ENCODE measurements around the gene HFE. TPM values are rescaled to one million over a fixed set of nuclear protein-coding genes. Genes with fewer than 3 reads are reported as not detected.

Gene HFE
- total and polyA plus RNA-seq, 2 donors (not counting 1 experiment from before 2014, with no cell fraction given), result 18.3 to 22.3 TPM

DNA sequence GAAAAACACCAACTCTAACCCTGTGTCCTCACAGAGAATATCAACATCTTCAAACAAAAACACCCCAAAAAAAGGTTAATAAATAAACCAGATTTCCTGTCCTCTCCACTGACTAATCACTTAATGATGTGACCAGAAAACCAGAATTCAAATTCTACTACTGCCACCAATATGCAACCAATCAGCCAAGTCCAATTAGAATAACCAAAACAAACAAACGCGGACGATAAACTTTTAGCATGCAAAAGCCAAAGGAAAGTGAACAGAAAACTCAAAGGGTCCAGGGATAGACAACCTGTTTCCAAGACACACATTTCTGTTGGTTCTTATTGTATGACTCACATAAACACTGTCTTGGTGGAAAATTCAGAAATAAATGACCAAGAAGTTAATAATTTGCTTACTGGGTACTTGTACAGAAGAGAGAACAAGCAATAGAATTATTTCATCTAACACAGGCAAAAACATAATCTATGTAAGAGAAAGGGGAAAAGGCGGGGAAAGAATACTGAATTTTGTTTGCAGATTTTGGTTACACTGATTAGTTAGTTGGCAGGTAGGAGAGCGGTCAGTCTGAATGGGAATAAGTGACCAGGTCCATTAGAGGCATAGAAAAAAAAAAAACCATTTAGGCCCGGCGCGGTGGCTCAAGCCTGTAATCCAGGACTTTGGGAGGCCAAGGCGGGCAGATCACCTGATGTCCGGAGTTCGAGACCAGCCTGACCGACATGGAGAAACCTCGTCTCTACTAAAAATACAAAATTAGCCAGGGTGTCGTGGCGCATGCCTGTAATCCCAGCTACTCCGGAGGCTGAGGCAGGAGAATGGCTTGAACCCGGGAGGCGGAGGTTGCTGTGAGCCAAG, 34.1 kb downstream of the HFE start:
- TF ChIP-seq, protein P1, sequence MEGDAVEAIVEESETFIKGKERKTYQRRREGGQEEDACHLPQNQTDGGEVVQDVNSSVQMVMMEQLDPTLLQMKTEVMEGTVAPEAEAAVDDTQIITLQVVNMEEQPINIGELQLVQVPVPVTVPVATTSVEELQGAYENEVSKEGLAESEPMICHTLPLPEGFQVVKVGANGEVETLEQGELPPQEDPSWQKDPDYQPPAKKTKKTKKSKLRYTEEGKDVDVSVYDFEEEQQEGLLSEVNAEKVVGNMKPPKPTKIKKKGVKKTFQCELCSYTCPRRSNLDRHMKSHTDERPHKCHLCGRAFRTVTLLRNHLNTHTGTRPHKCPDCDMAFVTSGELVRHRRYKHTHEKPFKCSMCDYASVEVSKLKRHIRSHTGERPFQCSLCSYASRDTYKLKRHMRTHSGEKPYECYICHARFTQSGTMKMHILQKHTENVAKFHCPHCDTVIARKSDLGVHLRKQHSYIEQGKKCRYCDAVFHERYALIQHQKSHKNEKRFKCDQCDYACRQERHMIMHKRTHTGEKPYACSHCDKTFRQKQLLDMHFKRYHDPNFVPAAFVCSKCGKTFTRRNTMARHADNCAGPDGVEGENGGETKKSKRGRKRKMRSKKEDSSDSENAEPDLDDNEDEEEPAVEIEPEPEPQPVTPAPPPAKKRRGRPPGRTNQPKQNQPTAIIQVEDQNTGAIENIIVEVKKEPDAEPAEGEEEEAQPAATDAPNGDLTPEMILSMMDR (conservative IDR thresholded peaks at IDR 0.05 in 1 of 2, IDR thresholded peaks at IDR 0.05 in 1 of 2; ENCODE audit: low read depth in 1 of 2, low read length in 2 of 2), result no peak
- no peak for TF ChIP-seq EZH2 (IDR thresholded peaks at IDR 0.05; ENCODE audit: low read length, missing control alignments)
- H3K9me3 ChIP-seq (ENCODE audit: control insufficient read depth, insufficient read depth, low read depth, low read length), result no peaks in the 10 kb centered on the region
- H4K20me1 ChIP-seq (ENCODE audit: control insufficient read depth, extremely low read depth, insufficient read depth, low read length), result peaks cover 2% of the 10 kb centered on the region
- H3K4me2 ChIP-seq (ENCODE audit: extremely low read depth, insufficient read depth, low read length), result no peak overlapping the region
- H2AFZ ChIP-seq (ENCODE audit: low read length), result no peak overlapping the region
- DNase-seq (ENCODE audit: low read depth in 2 of 2), result peak; percentile 39 to 55
- H3K36me3 ChIP-seq (ENCODE audit: control insufficient read depth, insufficient read depth, low read length), result no peaks in the 10 kb centered on the region
- H3K27ac ChIP-seq (ENCODE audit: insufficient read depth, low read length), result no peak overlapping the region
- H3K9ac ChIP-seq (ENCODE audit: insufficient read depth, low read length), result no peak overlapping the region
- no peak overlapping the region for H3K4me3 ChIP-seq (replicated peaks in 1 of 4; ENCODE audit: control extremely low read depth in 1 of 4, insufficient read depth in 1 of 4, low read depth in 3 of 4, low read length in 4 of 4)
- peaks cover 19% of the 10 kb centered on the region for H3K79me2 ChIP-seq (ENCODE audit: control insufficient read depth, insufficient read depth, low read length)
- no peaks in the 10 kb centered on the region for H3K27me3 ChIP-seq (ENCODE audit: control insufficient read depth, insufficient read depth, low read length)
- peaks cover 2% of the 10 kb centered on the region for H3K4me1 ChIP-seq (ENCODE audit: control insufficient read depth, extremely low read depth, insufficient read depth, low read length)

DNA sequence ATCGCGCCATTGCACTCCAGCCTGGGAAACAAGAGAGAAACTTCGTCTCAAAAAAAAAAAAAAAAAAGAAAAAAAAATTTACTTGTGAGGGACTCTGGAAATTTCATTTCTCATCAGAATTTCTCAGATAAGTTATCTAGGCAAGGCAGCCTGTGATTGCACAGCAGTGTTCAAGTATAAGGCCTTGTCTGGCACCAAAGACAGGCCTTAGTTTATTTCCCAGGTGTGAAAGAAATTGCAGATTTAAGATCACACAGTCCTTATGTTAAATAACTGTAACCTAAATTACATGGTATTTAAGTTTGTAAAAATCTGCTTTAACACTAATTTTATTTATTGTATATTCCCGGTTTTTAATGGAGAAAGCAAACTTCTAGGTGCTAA, 34.8 kb downstream of the HFE start:
- H2AFZ ChIP-seq (ENCODE audit: low read length), result no peak overlapping the region
- H4K20me1 ChIP-seq (ENCODE audit: control insufficient read depth, extremely low read depth, insufficient read depth, low read length), result peaks cover 2% of the 10 kb centered on the region
- no peak for DNase-seq (ENCODE audit: low read depth in 2 of 2)
- H3K4me3 ChIP-seq (replicated peaks in 1 of 4; ENCODE audit: control extremely low read depth in 1 of 4, insufficient read depth in 1 of 4, low read depth in 3 of 4, low read length in 4 of 4), result peak overlapping the region in 1 of 4 experiments; percentile 98
- H3K36me3 ChIP-seq (ENCODE audit: control insufficient read depth, insufficient read depth, low read length), result no peaks in the 10 kb centered on the region
- H3K79me2 ChIP-seq (ENCODE audit: control insufficient read depth, insufficient read depth, low read length), result peaks cover 25% of the 10 kb centered on the region
- no peaks in the 10 kb centered on the region for H3K27me3 ChIP-seq (ENCODE audit: control insufficient read depth, insufficient read depth, low read length)
- peaks cover 2% of the 10 kb centered on the region for H3K4me1 ChIP-seq (ENCODE audit: control insufficient read depth, extremely low read depth, insufficient read depth, low read length)
- H3K9me3 ChIP-seq (ENCODE audit: control insufficient read depth, insufficient read depth, low read depth, low read length), result no peaks in the 10 kb centered on the region
- TF ChIP-seq, protein P1 (conservative IDR thresholded peaks at IDR 0.05 in 1 of 2, IDR thresholded peaks at IDR 0.05 in 1 of 2; ENCODE audit: low read depth in 1 of 2, low read length in 2 of 2), result no peak
- TF ChIP-seq EZH2 (IDR thresholded peaks at IDR 0.05; ENCODE audit: low read length, missing control alignments), result no peak
- no peak overlapping the region for H3K4me2 ChIP-seq (ENCODE audit: extremely low read depth, insufficient read depth, low read length)
- no peak overlapping the region for H3K9ac ChIP-seq (ENCODE audit: insufficient read depth, low read length)
- H3K27ac ChIP-seq (ENCODE audit: insufficient read depth, low read length), result peak overlapping the region; percentile 95

DNA sequence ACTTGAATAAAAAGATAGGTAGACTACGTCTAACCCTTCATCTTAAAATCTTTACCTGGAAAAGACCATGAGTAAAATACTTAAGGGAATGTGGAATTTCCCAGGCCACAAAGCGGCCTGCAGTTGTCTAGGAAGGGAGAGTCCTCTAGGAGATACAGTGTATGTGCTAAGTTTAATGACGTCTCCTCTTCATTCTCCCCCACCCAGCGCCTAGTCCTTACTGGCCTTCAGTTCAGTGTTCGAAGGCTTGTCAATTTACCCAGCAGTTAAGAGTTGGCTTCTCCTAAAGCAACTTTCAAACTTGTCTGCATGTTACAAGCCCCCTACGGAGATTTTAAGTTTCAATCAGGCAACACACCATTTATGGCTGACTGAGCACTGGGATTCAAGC, 35.2 kb downstream of the HFE start:
- Histone ChIP-seq H4K20me1 (ENCODE audit: control insufficient read depth, extremely low read depth, insufficient read depth, low read length) (peaks cover 2% of the 10 kb centered on the region), H3K9me3 (ENCODE audit: control insufficient read depth, insufficient read depth, low read depth, low read length) (no peaks in the 10 kb centered on the region), H3K27me3 (ENCODE audit: control insufficient read depth, insufficient read depth, low read length) (no peaks in the 10 kb centered on the region), H3K9ac (ENCODE audit: insufficient read depth, low read length) (no peak overlapping the region), H3K27ac (ENCODE audit: insufficient read depth, low read length) (peak overlapping the region; percentile 95), H3K79me2 (ENCODE audit: control insufficient read depth, insufficient read depth, low read length) (peaks cover 29% of the 10 kb centered on the region), H3K4me1 (ENCODE audit: control insufficient read depth, extremely low read depth, insufficient read depth, low read length) (peaks cover 2% of the 10 kb centered on the region), H3K36me3 (ENCODE audit: control insufficient read depth, insufficient read depth, low read length) (no peaks in the 10 kb centered on the region), H2AFZ (ENCODE audit: low read length) (peak overlapping the region; percentile 11), H3K4me3 (replicated peaks in 1 of 4; ENCODE audit: control extremely low read depth in 1 of 4, insufficient read depth in 1 of 4, low read depth in 3 of 4, low read length in 4 of 4) (peak overlapping the region in 3 of 4 experiments; percentile 97 to 100 (median 98)), H3K4me2 (ENCODE audit: extremely low read depth, insufficient read depth, low read length) (peak overlapping the region; percentile 81)
- peak in 1 of 2 donors; percentile 43 for DNase-seq (ENCODE audit: low read depth in 2 of 2)
- TF ChIP-seq, protein P1 (conservative IDR thresholded peaks at IDR 0.05 in 1 of 2, IDR thresholded peaks at IDR 0.05 in 1 of 2; ENCODE audit: low read depth in 1 of 2, low read length in 2 of 2), result no peak
- TF ChIP-seq EZH2 (IDR thresholded peaks at IDR 0.05; ENCODE audit: low read length, missing control alignments), result no peak

Measured in fibroblast of lung (primary cell).